Lung (tissue), 12 donors: ENCODE results near the gene MRPS7. TPM values are rescaled to one million over a fixed set of nuclear protein-coding genes. Genes with fewer than 3 reads are reported as not detected.

Source experiments
- ATAC-seq: fragments of 200-7000 bp; cut with Tn5 transposase; one replicate; pipeline ENCODE4 v1.9.1; 2020; ENCODE audit warnings: moderate number of reproducible peaks; ENCODE audit not compliant: insufficient read depth, low FRiP score
- DNase-seq, 3 donors: peaks; one replicate each; pipeline ENCODE4 v3.0.0-alpha.2; 2013 to 2017
- H3K27ac ChIP-seq, 2 donors: one replicate each; pipeline ENCODE4 v1.5.1; 2013; ENCODE audit warnings: mild to moderate bottlenecking in 2 of 2, moderate library complexity in 2 of 2, control low read depth in 1 of 2, inconsistent platforms in 1 of 2, low read depth in 1 of 2, low read length in 1 of 2
- H3K27me3 ChIP-seq, 3 donors: one replicate each; pipeline ENCODE4 v1.5.1; 2013; ENCODE audit warnings: low read length in 2 of 3; ENCODE audit not compliant: control insufficient read depth in 3 of 3, insufficient read depth in 3 of 3
- H3K36me3 ChIP-seq, 4 donors: one replicate each; pipeline ENCODE4 v1.5.1; 2013; ENCODE audit warnings: low read length in 4 of 4, mild to moderate bottlenecking in 1 of 4, moderate library complexity in 1 of 4; ENCODE audit not compliant: control insufficient read depth in 4 of 4, insufficient read depth in 4 of 4
- H3K4me1 ChIP-seq, 5 donors: one replicate each; pipeline ENCODE4 v1.5.1; 2013; ENCODE audit warnings: low read length in 5 of 5, mild to moderate bottlenecking in 2 of 5, moderate library complexity in 1 of 5; ENCODE audit not compliant: control insufficient read depth in 5 of 5, insufficient read depth in 5 of 5
- H3K4me3 ChIP-seq: one replicate; pipeline ENCODE4 v1.5.1; 2013; ENCODE audit warnings: mild to moderate bottlenecking, control low read depth, moderate library complexity
- H3K9ac ChIP-seq, 2 donors: one replicate each; pipeline ENCODE4 v1.5.1; 2013; ENCODE audit warnings: low read length in 2 of 2, control low read depth in 1 of 2; ENCODE audit not compliant: insufficient read depth in 1 of 2
- H3K9me3 ChIP-seq, 4 donors: one replicate each; pipeline ENCODE4 v1.5.1; 2013; ENCODE audit warnings: low read length in 3 of 4, mild to moderate bottlenecking in 1 of 4, moderate library complexity in 1 of 4; ENCODE audit not compliant: control insufficient read depth in 4 of 4, insufficient read depth in 3 of 4
- CTCF ChIP-seq: IDR thresholded peaks from 2 replicates; pipeline ENCODE4 v1.5.1; 2012; ENCODE audit warnings: mild to moderate bottlenecking; ENCODE audit errors: control extremely low read depth, extremely low read depth
- WGBS, 2 donors: extraction: QIAGEN DNeasy Blood & Tissue Kit; methylation state at CpG; one replicate each; pipeline ENCODE4 v1.1.7; 2013; 5-methylcytosine and 5-hydroxymethylcytosine counted together
- polyA plus RNA-seq, 2 donors: library from polyadenylated mRNA; stranded (reverse); fragments of 200-250 nt; gene quantifications; one replicate each; pipeline ENCODE4 v1.2.1, GENCODE V29; 2013
- total RNA-seq, 2 donors: library from RNA; depleted of rRNA in 1 of 2; stranded (reverse); fragments of >200 nt in 1 of 2; gene quantifications; one replicate each; pipeline ENCODE4 v1.2.1, GENCODE V29; 2014 to 2021
- donor health status: control.
- donor health status: control.
- donor health status: Bipolar disorder and iron deficiency.
- donor health status: healthy.
- donor health status: DM: yes; HTN: yes; CAD: no.

Gene MRPS7
- total and polyA plus RNA-seq, 4 donors, result 40.0 to 61.7 (median 50.8) TPM

GRCh38 chr17:75265614-75266315 is 4.1 kb downstream of the MRPS7 start:
- Histone ChIP-seq H3K9ac (no peak overlapping the region), H3K36me3 (peaks cover 7 to 29% (median 13%) of the 10 kb centered on the region in 4 donors), H3K9me3 (no peaks in the 10 kb centered on the region), H3K4me1 (peaks cover 3 to 26% (median 5%) of the 10 kb centered on the region in 5 donors), H3K27me3 (no peaks in the 10 kb centered on the region), H3K27ac (no peak overlapping the region), H3K4me3 (no peak overlapping the region)
- DNase-seq (no peak), ATAC-seq (no peak)
- no peak for TF ChIP-seq CTCF
- WGBS, 2 donors, result 59 to 84% methylated on average over 17 of the region's 17 CpGs

- Histone ChIP-seq H3K9me3 (no peaks in the 10 kb centered on the region), H3K27me3 (no peaks in the 10 kb centered on the region), H3K27ac (peak overlapping the region in 1 of 2 donors; percentile 1), H3K9ac (no peak overlapping the region), H3K4me3 (no peak overlapping the region), H3K36me3 (peaks cover 7 to 29% (median 13%) of the 10 kb centered on the region in 4 donors), H3K4me1 (peaks cover 3 to 25% (median 5%) of the 10 kb centered on the region in 5 donors)
- no peak for DNase-seq
- TF ChIP-seq CTCF, result no peak
- WGBS, 2 donors, result 70 to 80% methylated on average over 13 of the region's 13 CpGs
- ATAC-seq, result no peak
Observed at GRCh38 chr17:75266316-75267152, 4.9 kb downstream of the MRPS7 start.

- ATAC-seq (no peak), DNase-seq (no peak)
- peaks cover 3 to 28% (median 5%) of the 10 kb centered on the region in 5 donors for H3K4me1 ChIP-seq
- H3K9ac ChIP-seq, result no peak overlapping the region
- TF ChIP-seq CTCF, result no peak
- no peaks in the 10 kb centered on the region for H3K9me3 ChIP-seq
- no peak overlapping the region for H3K4me3 ChIP-seq
- 48 to 53% methylated on average over 2 of the region's 2 CpGs for WGBS, 2 donors
- H3K27ac ChIP-seq, result no peak overlapping the region
- H3K27me3 ChIP-seq, result no peaks in the 10 kb centered on the region
- H3K36me3 ChIP-seq, result peaks cover 7 to 29% (median 13%) of the 10 kb centered on the region in 4 donors
Observed at GRCh38 chr17:75267153-75267410, 5.4 kb downstream of the MRPS7 start.
